Activated naive CD4-positive, alpha-beta T cell treated with anti-CD3 and anti-CD28 coated beads, Interleukin-2, amount 50 U/mL, for 72 hours (primary cell): ENCODE data around the gene RFX3. TPM values are rescaled to one million over a fixed set of nuclear protein-coding genes. Genes with fewer than 3 reads are reported as not detected.

Experiments
- ATAC-seq, 2 donors: fragments of 150-1000 bp; cut with Tn5 transposase; 2 replicates each; pipeline ENCODE4 v1.10.0; 2021; ENCODE audit warnings: mild to moderate bottlenecking in 2 of 2, moderate library complexity in 2 of 2
- DNase-seq, 2 donors: peaks; one replicate each; pipeline ENCODE4 v3.0.0; 2021 to 2022; ENCODE audit warnings: low spot score in 2 of 2
- H3K27ac Mint-ChIP-seq, 2 donors: one replicate each; pipeline ENCODE4 v1.8.0; 2022; ENCODE audit warnings: mild to moderate bottlenecking in 2 of 2, mixed read lengths in 2 of 2
- H3K36me3 Mint-ChIP-seq, 2 donors: one replicate each; pipeline ENCODE4 v1.8.0; 2022; ENCODE audit warnings: mixed read lengths in 2 of 2
- H3K9me3 Mint-ChIP-seq, 2 donors: one replicate each; pipeline ENCODE4 v1.8.0; 2022; ENCODE audit warnings: mixed read lengths in 2 of 2
- total RNA-seq, 2 donors: library from RNA; stranded (reverse); gene quantifications; one replicate each; pipeline ENCODE4 v1.2.3, GENCODE V29; 2022

The RFX3 gene
- total RNA-seq, 2 donors from 2014 or later: 10.0 to 14.2 TPM

- no peak for DNase-seq
- no peaks in the 10 kb centered on the region for H3K36me3 Mint-ChIP-seq
- no peak for ATAC-seq
- no peak overlapping the region for H3K27ac Mint-ChIP-seq
- peaks cover 0 to 3% of the 10 kb centered on the region in 2 donors for H3K9me3 Mint-ChIP-seq
These were observed 311.1 kb downstream of the RFX3 start for GRCh38 chr9:3214741-3215140.

GRCh38 chr9:3205421-3206095 is 320.2 kb downstream of the RFX3 start:
- Mint-ChIP-seq H3K27ac (no peak overlapping the region), H3K9me3 (no peaks in the 10 kb centered on the region), H3K36me3 (no peaks in the 10 kb centered on the region)
- ATAC-seq: no peak
- DNase-seq: no peak

GRCh38 chr9:3200331-3200774 is 325.4 kb downstream of the RFX3 start:
- ATAC-seq (no peak), DNase-seq (no peak)
- Mint-ChIP-seq H3K27ac (no peak overlapping the region), H3K9me3 (no peaks in the 10 kb centered on the region), H3K36me3 (no peaks in the 10 kb centered on the region)

GRCh38 chr9:3193791-3194190 is 332.0 kb downstream of the RFX3 start:
- DNase-seq (no peak), ATAC-seq (no peak)
- Mint-ChIP-seq H3K27ac (peak overlapping the region in 1 of 2 donors; percentile 34), H3K36me3 (no peaks in the 10 kb centered on the region), H3K9me3 (no peaks in the 10 kb centered on the region)

- no peak for ATAC-seq
- no peak for DNase-seq
- Mint-ChIP-seq H3K27ac (no peak overlapping the region), H3K36me3 (no peaks in the 10 kb centered on the region), H3K9me3 (no peaks in the 10 kb centered on the region)
These were observed 334.1 kb downstream of the RFX3 start for GRCh38 chr9:3191715-3192114.

DNA sequence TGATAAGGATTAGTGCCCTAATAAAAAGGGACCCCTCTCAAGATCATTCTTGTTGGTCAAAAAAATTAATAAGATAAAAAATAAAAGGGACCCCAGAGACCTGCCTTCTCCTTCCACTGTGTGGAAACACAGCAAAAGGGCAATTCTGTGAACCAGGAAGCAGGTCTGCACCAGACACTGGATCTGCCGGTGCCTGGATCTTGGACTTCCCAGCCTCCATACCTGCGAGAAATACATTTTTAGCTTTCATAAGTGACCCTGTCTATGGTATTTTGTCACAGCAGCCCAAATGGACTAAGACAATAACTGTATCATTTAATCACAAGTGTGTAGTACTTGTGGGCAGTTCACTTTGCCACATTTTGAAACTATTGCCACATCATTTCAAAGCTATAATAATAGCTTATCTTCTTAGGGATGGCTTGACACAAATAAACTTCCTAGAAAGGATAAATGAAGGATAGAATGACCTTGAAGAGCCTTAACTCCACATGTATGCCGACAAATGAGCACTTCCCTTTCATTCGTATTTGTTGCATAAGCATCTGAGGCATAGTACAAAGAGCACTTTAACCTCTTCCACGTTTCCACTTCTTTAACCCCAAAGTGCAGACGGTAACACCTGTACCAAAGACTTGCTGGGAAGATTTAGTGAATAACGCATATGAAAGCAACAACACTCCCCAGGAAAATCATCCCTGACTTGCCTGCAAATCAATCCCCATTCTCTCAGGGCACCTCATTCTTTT is 336.5 kb downstream of the RFX3 start:
- Mint-ChIP-seq H3K36me3 (no peaks in the 10 kb centered on the region), H3K27ac (no peak overlapping the region)
- no peak for ATAC-seq

GRCh38 chr9:3186751-3187150 is 339.1 kb downstream of the RFX3 start:
- H3K36me3 Mint-ChIP-seq: no peaks in the 10 kb centered on the region
- H3K9me3 Mint-ChIP-seq: no peaks in the 10 kb centered on the region
- H3K27ac Mint-ChIP-seq: no peak overlapping the region
- ATAC-seq (no peak), DNase-seq (no peak)

More for the DNA sequence above, 336.5 kb downstream of the RFX3 start:
- no peak for DNase-seq
- H3K9me3 Mint-ChIP-seq: no peaks in the 10 kb centered on the region

DNA sequence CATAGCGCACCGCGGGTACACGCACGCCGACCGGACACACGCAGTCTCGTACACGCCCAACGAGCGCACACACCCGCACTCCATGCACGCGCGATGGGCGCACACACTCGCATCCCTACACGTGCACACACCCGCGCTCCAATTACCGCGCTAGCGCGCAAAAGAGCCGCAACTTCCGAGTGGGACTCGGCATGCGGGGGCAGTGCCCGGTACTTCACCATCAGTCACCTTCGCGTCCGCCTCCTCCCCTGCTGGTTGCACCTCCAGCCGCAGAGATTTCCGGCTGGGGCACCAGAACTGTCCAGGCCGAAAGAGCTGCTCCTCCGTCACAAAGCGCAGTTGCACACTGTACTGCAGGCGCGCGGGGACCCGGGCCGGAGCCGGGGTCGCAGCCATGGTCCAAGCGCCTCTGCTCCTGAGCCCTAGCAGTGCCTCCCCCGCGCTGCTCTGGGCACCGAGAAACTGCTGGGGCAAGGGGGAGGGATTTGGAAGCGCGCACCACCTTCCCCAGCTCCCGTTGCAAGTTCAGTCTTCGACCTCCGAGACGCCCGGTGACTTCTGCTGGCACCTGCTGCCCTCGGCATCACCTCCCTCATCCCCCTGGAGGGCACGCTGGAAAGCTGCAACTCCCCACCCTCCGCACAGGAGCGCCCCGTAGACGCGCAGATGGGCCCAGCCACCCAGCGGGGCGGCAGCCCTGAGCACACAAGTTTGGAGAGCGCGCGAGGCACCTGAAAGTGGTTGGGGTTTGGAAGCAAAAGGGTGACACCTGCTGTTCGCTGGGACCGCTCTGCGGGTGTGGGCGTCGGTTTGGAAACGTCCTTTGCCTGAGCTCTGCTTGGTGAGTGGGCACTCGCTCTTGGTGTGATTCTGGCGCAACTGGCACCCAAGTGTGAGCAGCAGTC is 344.5 kb downstream of the RFX3 start:
- ATAC-seq (peak; percentile 71 to 95), DNase-seq (peak in 1 of 2 donors; percentile 65)
- Mint-ChIP-seq H3K27ac (no peak overlapping the region), H3K36me3 (no peaks in the 10 kb centered on the region), H3K9me3 (no peaks in the 10 kb centered on the region)

DNA sequence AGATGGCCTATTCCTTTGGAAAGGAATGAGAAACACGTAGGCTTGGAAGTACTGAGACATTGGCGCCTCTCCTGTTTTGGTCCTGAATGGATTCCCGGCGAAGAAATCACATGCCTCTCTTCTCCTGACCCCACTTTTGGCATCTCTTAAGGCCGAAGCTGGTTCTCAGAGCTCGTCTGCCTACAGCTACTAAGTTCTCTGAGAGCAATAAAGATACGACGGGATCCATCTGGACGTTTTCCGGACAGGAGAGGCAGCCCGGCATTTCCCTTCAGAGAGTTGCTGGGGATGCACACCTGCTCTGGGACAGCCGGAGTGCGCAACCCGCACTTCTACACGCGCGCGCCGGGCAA is 345.1 kb downstream of the RFX3 start:
- Mint-ChIP-seq H3K36me3 (no peaks in the 10 kb centered on the region), H3K9me3 (no peaks in the 10 kb centered on the region), H3K27ac (no peak overlapping the region)
- DNase-seq: no peak
- no peak for ATAC-seq

- no peak for ATAC-seq
- no peak for DNase-seq
- Mint-ChIP-seq H3K9me3 (no peaks in the 10 kb centered on the region), H3K36me3 (no peaks in the 10 kb centered on the region), H3K27ac (no peak overlapping the region)
These were observed 346.1 kb downstream of the RFX3 start for GRCh38 chr9:3179711-3180110.

DNA sequence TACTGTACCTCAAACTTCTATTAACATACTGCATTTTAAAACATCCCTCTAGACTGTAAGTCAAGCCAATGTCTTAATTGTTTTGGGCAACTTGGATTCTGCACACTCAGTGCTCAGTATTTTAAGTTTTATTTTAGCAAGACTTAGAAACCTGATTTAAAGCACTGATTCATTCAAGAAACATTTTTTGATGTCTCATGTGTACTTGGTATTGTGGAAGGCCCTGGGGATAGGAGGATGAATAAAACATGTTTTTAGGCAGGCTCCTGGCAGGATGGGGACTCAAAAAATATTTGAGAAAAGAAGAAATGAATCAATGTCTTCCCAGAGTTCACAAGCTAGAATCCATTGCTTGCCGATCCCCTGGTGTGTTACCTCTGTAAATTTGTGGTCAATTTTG is 347.9 kb downstream of the RFX3 start:
- no peaks in the 10 kb centered on the region for H3K9me3 Mint-ChIP-seq
- H3K27ac Mint-ChIP-seq: no peak overlapping the region
- ATAC-seq (no peak), DNase-seq (no peak)
- H3K36me3 Mint-ChIP-seq: no peaks in the 10 kb centered on the region

- H3K9me3 Mint-ChIP-seq: no peaks in the 10 kb centered on the region
- no peak for ATAC-seq
- no peak for DNase-seq
- no peak overlapping the region for H3K27ac Mint-ChIP-seq
- no peaks in the 10 kb centered on the region for H3K36me3 Mint-ChIP-seq
These were observed 348.5 kb downstream of the RFX3 start for GRCh38 chr9:3177146-3177761.

- Mint-ChIP-seq H3K27ac (no peak overlapping the region), H3K9me3 (no peaks in the 10 kb centered on the region), H3K36me3 (no peaks in the 10 kb centered on the region)
- DNase-seq (no peak), ATAC-seq (no peak)
These were observed 352.4 kb downstream of the RFX3 start for GRCh38 chr9:3173374-3173773.

DNA sequence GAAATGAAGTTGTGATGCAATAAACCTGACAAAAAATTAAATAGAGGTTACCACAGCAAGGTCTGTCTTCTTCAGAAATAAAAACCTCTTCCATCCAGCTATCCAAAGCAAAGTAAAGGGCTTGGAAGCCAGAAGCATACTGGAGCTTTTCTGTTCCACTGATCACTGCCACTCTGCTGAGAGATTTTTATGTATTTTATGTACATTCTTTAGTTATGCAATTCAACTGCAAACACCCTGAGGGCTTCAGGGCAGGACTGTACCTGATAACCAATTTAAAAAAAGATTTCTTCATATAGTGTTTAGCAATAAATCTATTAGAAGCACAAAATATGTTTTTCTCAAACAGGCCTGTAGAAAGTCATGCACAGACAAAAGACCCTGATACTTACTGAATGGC is 355.0 kb downstream of the RFX3 start:
- DNase-seq (no peak), ATAC-seq (no peak)
- H3K9me3 Mint-ChIP-seq: no peaks in the 10 kb centered on the region
- H3K27ac Mint-ChIP-seq: no peak overlapping the region
- no peaks in the 10 kb centered on the region for H3K36me3 Mint-ChIP-seq
